Umbilical cord (tissue), 2 donors: Measurements from ENCODE around the gene SGK1. TPM values are rescaled to one million over a fixed set of nuclear protein-coding genes. Genes with fewer than 3 reads are reported as not detected.
A peak's percentile ranks its signal among the peaks of the same experiment; 100 is the strongest.
"Not testable (repeated sequence)": the region's sequence is repeated elsewhere in the genome, so short reads cannot be mapped to it uniquely, and the experiment has no call there.

Experiments
- DNase-seq: peaks from one replicate; pipeline ENCODE4 v3.0.0-alpha.2; 2015; ENCODE audit warnings: low spot score
- total RNA-seq: library from RNA; depleted of rRNA; stranded (reverse); fragments of >200 nt; gene quantifications from one replicate; pipeline ENCODE4 v1.2.3, GENCODE V29; 2014; ENCODE audit warnings: low replicate concordance; ENCODE audit not compliant: insufficient read depth

The SGK1 gene
- total RNA-seq, 1 donor from 2014 or later, result 92.2 TPM

DNA sequence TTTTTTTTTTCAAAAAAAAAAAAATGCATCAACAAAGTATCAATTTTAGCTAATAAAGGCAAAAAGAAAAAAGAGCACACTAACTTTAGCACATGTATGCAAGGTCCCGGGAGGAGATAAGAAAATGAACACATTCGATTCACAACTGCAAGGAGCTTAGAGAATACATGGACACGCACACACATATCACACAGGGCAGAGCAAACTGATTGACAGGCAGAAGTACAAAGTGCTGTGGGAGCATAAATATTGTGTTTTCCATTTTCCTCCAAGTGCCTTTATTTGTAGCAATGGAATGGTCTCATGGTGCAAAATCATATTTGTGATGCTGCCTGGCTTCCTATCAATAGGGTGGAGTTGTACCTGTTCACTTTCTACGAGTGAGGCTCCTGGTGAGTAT is 63.8 kb downstream of the SGK1 start:
- no peak for DNase-seq

DNA sequence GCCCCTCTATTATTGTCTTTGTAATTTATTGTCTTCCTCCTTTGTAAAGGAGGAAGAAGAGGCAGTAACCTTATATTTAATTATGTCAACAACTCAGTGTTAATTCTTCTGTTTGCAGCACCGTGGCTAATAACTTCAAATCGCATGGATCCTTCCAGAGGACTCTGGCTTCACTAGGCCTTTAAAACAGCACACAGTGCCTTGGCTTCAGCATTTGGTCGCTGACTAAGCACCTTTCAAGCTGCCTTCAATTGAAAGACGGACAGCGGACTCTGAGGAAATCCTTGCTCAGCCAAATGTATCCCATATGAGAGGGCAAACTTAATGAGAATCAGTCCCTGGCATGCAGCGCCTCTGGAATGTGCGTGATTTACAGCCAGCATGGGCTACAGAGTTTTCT is 64.2 kb downstream of the SGK1 start:
- DNase-seq, result peak; percentile 69

DNA sequence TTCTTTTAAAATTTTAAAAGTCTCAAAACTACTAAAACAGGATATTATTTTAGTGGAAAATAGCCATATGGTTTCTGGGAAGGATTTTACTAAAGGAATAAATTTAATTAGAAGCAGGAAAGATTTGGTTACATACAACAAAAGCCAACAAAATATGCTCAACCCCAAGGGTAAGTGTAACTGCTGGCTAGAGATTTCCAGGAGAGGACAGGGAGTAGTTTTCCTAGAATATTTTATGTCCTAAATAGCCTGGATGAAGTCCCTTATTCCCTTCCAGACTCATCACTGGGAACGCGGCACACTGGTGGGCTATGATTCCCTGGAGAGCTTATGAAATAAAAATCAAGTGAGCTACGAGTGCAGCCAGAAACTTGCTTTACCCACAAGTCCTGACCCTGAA is 66.6 kb downstream of the SGK1 start:
- no peak for DNase-seq

DNA sequence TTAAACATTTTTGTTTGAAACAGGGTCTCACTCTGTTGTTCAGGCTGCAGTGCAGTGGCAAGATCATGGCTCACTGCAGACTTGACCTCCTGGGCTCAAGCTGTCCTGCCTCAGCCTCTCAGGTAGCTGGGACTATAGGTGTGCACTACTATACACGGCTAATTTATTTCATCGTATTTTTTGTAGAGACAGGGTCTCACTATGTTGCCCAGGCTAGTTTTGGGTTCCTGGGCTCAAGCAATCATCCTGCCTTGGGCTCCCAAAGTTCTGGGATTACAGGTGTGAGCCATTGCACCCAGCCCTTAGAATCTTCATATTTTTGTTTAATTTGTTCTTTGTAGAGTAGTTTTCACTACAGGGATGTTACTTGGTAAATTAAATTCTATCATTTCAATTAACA is 67.1 kb downstream of the SGK1 start:
- DNase-seq, result no peak

DNA sequence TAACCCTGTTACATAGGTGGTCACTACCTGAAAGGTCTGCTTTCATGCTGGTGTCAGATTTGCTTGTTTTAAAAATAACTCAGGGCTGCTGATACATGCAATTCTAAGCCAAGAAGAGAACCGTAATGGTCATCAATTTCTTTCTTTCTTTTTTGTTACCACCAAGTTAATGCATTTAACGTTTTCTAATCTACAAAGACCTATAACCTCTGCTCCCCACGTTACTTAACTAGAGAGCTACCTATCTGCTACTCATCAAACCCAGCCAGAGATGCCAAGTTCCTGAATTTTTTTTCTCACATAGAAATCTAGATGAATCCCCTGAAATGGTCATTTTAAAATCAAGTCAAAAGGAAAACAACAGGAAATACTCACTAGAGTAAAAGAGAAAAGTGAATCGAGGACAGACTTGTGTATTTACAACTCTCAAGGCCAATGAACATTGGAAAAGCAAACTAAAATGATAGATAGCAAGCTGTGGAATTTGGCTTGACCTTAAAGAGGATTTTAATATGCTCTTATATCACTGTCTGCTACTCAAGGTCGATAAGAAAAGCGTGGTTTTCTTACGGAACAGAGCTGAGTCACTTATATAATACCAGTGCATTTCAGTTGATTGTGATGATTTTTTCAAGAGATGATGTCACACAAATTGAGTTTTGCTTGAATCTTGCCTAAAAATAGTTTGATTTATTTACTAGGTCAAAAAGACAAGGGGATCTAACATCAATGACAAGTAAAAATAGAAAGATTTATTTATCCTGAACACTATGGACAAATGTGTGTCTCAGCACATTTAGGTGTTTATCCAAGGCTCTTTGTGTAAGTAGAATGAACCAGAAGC is 67.9 kb downstream of the SGK1 start:
- peak; percentile 64 for DNase-seq

DNA sequence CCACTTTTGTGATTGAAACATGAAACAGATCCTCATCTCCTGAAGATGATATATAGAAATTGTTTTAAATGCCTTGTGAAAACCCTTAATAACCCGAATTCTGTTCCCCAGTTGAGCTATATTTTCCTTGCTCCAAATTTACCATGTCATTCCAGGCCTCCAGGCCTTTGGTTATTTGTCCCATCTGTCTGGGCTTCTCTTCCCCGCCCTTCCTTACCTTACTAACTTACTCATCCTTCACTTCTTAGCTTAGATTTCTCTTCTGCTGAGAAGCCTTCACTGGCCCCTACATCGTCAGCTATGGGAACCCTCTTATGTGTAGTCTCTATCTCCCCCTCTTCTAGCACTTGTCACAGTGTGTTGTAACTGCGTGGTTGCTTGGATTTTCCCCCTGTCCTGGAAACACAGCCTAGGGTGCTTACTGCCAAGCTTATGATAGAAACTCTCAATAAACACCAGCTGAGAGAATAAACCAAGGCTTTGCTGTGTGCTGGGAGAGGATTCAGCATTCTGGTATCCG is 68.6 kb downstream of the SGK1 start:
- peak; percentile 62 for DNase-seq

DNA sequence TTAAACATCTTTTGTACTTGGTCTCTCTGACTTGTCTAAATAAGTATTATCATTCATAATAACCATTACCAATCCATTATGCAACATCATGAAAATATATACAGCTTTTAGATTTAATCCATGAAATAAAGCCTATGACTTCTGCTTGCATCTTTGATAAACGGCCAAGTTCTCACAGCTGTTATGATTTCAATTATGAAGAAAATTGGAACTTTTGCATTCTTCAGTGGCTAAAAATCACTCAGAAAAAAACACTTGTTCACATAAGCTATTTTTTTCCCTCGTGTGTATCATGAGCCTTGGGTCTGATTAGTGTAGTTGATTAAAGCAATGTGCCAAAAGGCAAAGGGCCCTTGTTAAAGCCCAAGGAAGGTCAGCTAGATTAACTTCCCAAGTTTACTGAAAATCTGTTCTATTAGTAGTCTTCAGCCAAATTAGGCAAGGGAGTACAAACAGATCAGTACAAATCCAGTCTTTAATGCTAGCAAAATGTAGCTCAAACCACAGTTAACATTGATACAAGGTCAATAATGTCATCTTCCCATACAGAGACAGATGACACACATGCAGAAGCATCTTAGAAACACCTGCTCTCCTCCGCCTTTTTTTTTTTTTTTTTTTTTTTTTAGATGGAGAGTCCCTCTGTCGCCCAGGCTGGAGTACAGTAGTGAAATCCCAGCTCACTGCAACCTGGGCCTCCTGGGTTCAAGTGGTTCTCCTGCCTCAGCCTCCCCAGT is 69.9 kb downstream of the SGK1 start:
- DNase-seq, result no peak

DNA sequence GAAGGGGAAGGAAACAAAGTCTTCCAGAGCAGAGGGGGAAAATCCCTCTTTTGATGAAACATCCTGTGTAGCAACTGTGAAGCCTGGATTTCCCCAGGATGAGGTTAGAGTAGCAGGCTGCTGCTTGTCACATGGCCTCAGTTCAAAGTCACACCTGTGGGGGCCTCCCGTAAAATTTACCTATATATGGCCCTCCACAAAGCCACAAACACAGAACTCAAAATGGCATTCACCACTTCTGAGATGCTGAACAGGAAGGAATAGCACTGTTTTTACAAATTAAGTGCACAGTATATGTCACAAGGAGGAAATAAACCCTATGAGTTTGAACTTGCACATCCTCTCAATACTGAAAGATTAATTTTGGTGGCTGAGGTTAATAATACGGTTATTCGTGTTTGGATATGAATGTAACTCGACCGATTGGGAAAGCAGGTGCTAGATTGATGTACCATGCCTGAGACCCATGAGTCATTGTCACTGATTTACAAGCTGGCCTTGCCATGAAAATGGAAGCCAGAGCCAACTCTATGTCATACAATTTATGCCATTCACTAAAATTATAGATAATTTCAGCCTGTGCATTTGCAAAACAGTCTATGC is 70.6 kb downstream of the SGK1 start:
- DNase-seq, result no peak

DNA sequence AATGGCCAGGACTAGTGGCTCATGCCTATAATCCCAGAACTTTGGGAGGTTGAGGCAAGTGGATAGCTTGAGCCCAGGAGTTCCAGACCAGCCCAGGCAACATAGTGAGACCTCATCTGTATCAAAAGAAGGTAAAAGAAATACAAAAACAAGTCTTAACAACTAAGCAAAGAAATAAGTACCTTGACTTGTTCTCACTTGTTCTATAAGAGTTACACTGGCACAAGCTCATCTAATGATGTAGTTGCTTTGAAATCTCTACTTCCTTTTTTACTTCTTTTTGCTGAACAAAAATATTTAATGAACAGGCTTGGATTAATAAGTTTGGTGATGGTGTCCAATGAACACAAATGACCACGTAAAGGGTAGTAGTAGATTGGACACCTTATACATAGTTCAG is 72.2 kb downstream of the SGK1 start:
- no peak for DNase-seq

DNA sequence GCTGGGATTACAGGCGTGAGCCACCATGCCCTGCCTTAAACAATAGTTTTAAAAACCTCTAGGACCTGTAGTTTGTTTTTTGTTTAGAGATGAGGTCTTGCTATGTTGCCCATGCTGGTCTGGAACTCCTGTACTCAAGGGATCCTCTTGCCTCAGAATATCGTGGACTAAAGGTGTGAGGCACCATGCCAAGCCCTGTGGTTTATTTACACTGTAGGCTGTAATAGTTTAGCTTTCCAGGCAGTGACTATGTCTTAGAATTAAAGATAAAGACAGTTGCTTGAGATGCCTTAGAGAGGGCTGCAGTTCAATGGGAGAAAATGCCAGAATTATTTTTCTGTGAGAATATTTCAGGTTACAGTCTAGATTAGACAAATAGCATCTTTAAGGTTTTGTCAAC is 72.9 kb downstream of the SGK1 start:
- DNase-seq, result peak; percentile 40

DNA sequence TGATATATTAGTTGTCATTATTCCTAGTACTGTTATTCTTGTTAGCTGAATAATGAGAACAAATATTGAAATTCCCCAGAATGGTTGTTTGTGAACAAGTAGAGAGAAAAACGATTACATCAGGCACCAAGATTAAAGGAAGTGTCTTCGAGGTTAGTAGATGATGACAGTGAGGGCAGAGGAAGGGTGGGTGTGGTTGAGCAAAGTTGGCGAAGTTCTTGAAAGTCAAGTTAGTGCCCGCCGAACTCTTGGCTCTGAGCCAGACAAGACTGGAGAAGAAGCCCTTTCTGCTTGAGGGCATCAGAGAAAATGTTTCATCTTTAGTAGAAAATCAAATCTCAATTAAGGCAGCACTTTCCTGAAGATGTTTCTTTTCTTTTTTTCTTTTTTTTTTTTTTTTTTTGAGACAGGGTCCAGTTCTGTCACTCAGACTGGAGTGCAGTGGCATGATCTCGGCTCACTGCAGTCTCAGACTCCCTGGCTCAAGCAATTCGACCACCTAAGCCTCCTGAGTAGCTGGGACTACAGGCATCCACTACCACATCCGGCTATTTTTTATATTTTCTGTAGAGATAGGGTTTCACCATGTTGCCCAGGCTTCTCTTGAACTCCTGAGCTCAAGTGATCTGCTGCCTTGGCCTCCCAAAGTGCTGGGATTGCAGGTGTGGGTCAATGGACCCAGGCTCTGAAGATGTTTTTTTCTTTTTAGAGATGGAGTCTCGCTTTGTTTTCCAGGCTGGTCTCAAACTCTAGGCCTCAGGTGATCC is 77.1 kb downstream of the SGK1 start:
- peak; percentile 75 for DNase-seq

DNA sequence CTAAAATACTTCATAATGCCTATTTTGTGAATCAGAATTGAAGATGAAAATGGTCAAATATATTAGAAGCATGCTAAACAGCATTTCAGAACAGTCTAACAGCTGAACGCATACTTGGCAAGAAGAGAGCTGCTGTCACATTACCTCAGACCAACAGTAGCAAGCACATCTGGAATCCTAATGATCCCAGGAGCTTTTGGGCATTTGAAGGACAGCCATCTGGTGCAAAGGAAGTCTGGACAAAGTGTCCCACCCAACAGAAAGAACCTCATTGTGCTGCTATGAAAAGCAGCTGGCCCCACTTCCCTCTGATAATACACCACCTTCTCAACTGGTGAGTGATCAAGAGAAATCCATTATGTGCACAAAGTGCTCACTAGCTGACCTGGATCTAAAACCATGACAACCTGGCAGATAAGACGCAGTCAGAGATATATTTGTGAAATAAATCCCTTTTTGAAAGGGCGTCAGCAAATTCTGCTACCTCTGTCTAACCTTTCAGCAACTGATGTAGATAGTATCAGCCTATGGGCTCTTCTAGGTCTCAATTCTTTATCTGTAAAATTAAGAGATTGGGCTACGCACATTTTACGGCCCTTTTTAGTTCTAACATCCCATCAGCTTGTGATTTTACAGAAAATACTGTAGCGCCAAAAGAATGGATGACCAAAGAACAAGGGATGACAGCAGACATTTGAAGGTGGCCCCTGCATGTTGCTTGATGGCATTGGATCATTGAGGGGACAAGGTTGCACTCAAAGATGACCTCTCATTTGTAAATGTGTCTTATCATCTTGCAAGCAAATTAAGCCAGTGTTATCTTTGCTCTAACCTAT is 78.7 kb downstream of the SGK1 start:
- DNase-seq, result peak; percentile 53

DNA sequence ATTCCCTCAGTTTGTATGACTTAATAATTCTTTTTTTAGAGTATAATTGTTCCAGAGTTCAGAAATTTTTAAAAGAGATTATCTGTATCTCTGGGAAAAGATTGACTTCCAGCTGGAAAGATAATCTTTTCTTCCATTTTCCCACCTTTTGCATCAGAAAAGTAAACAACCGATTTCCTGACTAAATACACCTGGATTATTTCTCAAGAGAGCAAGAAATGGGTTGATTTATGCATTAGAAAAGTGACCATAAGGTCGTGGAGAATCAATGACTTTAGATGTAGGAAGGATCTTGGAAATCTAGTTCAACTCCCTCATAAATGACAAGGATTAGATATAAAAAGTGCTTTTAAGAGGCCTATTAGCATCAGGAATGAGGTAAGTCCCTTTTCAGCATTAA is 79.9 kb downstream of the SGK1 start:
- no peak for DNase-seq

DNA sequence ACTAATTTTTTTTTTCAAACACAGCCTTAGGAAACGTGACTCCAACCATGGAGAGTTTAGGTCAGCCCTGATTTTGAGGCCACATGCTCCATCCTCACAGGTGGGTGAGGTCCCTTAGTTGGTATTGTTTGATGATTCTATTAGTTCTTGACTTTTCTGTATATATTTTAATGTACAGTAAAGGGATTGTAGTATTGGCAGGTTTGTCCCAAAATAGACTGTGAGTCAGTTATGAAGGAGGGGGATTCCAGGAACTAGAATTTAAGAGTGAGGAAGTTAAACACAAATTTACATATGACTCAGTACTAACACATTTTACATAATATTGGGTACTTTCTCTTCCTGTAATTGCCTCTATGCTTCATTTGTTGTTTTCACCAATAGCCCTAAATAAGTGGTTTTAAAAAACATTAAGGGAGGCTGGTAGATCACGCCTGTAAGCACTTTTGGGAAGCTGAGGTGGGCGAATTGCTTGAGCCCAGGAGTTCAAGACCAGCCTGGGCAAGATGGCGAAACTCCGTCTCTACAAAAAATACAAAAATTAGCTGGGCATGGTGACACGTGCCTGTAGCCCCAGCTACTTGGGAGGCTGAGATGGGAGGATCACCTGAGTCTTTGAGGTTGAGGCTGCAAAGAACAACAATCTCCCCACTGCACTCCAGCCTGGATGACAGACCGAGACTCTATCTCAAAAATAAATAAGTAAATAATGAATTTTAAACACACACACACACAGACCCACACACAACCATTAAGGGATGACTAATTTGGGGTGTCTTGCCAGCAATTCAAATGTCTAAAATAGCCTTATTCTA is 81.8 kb downstream of the SGK1 start:
- DNase-seq, result no peak

DNA sequence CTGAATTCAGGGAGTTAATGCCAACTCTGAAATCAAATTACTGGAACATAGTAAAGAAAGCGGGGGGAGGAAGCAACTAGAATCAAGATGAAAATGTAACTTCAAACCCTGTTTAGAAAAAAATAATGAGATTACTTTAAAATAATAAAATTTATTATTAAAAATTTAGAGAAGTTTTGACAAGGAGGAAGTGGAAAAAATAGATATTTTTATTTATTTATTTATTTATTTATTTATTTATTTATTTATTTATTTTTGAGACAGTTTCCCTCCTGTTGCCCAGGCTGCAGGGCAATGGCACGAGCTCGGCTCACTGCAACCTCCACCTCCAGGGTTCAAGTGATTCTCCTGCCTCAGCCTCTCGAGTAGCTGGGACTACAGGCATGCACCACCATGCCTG is 82.6 kb downstream of the SGK1 start:
- not testable (repeated sequence) for DNase-seq

DNA sequence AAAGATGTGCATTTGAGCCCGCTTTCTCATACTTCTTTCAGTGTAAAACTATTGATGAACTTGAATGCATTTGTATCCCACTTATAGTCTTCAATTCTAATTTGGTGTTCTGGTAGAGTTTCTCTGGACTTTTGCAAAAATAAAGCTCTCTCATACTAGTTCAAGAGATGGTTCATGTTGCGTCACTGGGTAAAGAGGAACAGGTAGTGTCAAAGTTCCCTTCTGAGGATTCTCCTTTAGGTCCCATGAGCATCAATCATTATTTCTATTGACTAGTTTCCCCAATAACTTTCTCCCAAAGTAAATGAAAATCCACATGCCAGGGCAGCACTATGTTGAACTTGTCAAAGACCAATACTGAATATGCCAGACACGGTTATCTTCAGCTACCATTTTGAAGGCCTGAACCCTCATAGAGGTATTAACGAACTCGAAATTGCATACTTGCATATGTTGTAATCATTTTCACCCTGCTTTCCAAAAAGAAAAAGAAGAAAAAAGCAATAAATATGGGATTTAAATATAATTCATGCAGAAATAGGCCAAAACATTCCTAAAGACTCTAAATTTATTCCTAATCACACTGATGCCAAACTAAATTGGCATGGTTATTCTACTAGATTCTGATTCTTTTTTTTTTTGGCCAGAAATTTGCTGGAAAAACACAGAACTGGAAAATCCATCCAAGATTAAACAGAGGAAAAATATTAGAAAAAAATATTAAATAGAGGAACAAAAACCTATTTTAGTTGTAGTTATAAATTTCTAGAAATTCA is 84.5 kb downstream of the SGK1 start:
- DNase-seq, result no peak

DNA sequence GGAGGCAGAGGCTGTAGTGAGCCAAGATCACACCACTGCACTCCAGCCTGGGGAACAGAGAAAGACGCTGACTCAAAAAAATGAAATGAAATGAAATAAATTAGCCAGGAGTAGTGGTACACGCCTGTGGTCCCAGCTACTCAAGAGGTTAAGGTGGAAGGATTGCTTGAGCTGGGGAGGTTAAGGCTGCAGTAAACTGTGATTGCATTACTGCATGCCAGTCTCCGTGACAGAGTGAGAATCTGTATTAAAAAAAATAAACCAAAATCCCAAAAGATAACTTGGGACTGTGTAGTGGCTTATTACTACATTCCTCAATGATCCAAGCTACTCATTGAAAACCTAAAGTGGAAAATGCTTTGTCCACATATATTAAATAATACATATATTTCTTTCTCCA is 87.0 kb downstream of the SGK1 start:
- no peak for DNase-seq

DNA sequence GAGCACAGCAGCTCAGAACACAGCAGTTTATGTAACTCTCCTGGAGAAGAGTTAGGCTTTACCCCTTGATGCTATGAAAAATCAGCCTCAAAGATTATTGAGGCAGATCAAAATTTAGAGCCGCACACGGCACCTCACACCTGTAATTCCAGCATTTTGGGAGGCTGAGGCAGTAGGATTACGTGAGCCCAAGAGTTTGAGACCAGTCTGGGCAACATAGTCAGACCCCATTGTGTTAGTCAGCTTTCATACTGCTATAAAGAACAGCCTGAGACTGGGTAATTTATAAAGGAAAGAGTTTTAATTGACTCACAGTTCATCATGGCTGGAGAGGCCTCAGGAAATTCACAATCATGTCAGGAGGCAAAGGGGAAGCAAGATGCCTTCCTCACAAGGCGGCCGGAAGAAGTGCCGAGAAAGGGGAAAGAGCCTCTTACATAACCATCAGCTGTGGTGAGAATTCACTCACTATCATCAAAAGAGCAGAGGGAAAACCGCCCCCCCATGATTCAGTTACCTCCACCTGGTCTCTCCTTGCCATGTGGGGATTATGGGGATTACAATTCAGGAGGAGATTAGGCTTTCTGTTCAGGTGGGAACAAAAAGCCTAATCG is 87.7 kb downstream of the SGK1 start:
- DNase-seq, result peak; percentile 26

DNA sequence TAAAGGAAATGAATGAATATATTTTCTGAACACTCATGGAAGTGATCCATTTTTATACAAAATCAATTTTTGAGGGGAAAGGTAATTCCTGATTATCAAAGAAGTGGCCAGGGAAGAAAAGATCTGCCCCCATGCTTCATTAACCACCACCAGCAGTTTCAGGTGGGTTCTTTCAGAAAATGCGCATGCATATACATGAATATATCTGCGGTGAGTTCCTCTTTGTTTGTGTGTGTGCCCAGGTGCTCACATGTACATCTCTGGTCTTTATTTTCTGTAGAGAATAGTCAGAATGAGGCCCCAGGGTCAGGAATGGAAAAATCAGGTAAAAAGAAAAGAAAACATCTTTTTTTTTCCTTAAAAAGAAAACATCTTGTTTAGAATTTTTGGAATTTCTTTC is 88.4 kb downstream of the SGK1 start:
- no peak for DNase-seq
